A549 (cell line): ENCODE data around the gene UGT2B7. TPM values are rescaled to one million over a fixed set of nuclear protein-coding genes. Genes with fewer than 3 reads are reported as not detected.
A peak's percentile ranks its signal among the peaks of the same experiment; 100 is the strongest.

Source experiments
- ATAC-seq, 2 experiments: fragments of 200-7000 bp in 1 of 2; fragments of >200 bp in 1 of 2; cut with Nextera tagmentation in 1 of 2; cut with Tn5 transposase in 1 of 2; 3 replicates each; pipeline versions ENCODE4 v1.8.0 to v1.9.1; 2018 to 2020; ENCODE audit warnings: mild to moderate bottlenecking in 1 of 2, moderate library complexity in 1 of 2
- CTCF ChIA-PET: fragments of 300-600 bp; sonication (Branson Sonifier 250); formaldehyde crosslinking; extraction: SDS; loops from one replicate; lab custom pipeline; 2021; ENCODE audit warnings: antibody characterized with exemption, inconsistent platforms; lab: Yijun Ruan, JAX
- POLR2A ChIA-PET: fragments of 350-600 bp; formaldehyde crosslinking; extraction: SDS; loops from one replicate; lab custom pipeline; 2021; ENCODE audit warnings: antibody characterized with exemption, inconsistent platforms; lab: Yijun Ruan, JAX
- DNase-seq, 2 experiments: peaks; one replicate each; pipeline versions ENCODE4 v3.0.0 to v3.0.0-alpha.2; 2011 to 2016; ENCODE audit warnings: low read depth in 1 of 2, low spot score in 1 of 2
- FAIRE-seq: peaks from 2 replicates; lab custom pipeline; 2011; peaks lifted over from hg19 to GRCh38; lab: Jason Lieb, UNC
- H3K27ac ChIP-seq, 2 experiments: fragments of >200 bp; sonication (Bioruptor Twin); formaldehyde crosslinking; 3 replicates each; pipeline ENCODE4 v1.5.1; 2016 to 2017
- H3K4me1 ChIP-seq: fragments of >200 bp; sonication (Bioruptor Twin); formaldehyde crosslinking; 3 replicates; pipeline ENCODE4 v1.6.1; 2016
- H3K4me2 ChIP-seq: fragments of >200 bp; sonication (Bioruptor Twin); formaldehyde crosslinking; 3 replicates; pipeline ENCODE4 v1.6.1; 2016
- H3K4me3 ChIP-seq: fragments of >200 bp; sonication (Bioruptor Twin); formaldehyde crosslinking; 3 replicates; pipeline ENCODE4 v1.5.1; 2016
- H3K9me3 ChIP-seq: fragments of >200 bp; sonication (Bioruptor Twin); formaldehyde crosslinking; 3 replicates; pipeline ENCODE4 v1.6.1; 2016
- CBX2 ChIP-seq: fragments of 200-600 bp; sonication (generic); IDR thresholded peaks from 2 replicates; pipeline ENCODE4 v1.6.1; 2016; ENCODE audit warnings: low read depth, mild to moderate bottlenecking, borderline replicate concordance
- CEBPB ChIP-seq, 2 experiments: fragments of >200 bp in 1 of 2; sonication (Bioruptor Twin) in 1 of 2; formaldehyde crosslinking in 1 of 2; IDR thresholded peaks; 2 replicates each; pipeline ENCODE4 v1.6.1; 2012 to 2016
- CHD4 ChIP-seq: fragments of 200-600 bp; sonication (generic); IDR thresholded peaks from 2 replicates; pipeline ENCODE4 v1.6.1; 2016; ENCODE audit warnings: antibody characterized with exemption, mild to moderate bottlenecking, borderline replicate concordance
- EHF ChIP-seq: fragments of 250-450 bp; sonication (Bioruptor Pico); IDR thresholded peaks from 2 replicates; pipeline ENCODE4 v1.5.0; 2020; ENCODE audit warnings: mild to moderate bottlenecking
- EHMT2 ChIP-seq: fragments of 200-600 bp; sonication (generic); IDR thresholded peaks from 2 replicates; pipeline ENCODE4 v1.6.1; 2016; ENCODE audit warnings: antibody characterized with exemption, low read depth, mild to moderate bottlenecking, moderate library complexity
- ESRRA ChIP-seq: fragments of 150-350 bp; IDR thresholded peaks from 2 replicates; pipeline ENCODE4 v1.6.1; 2014; ENCODE audit warnings: mild to moderate bottlenecking, low read length, borderline replicate concordance
- FOSL2 ChIP-seq, 2 experiments: fragments of 450-650 bp in 1 of 2; fragments of >200 bp in 1 of 2; sonication (Bioruptor Twin) in 1 of 2; formaldehyde crosslinking; IDR thresholded peaks; 2 replicates each; pipeline versions ENCODE4 v1.5.0 to v1.6.1; 2016 to 2020; ENCODE audit warnings: mild to moderate bottlenecking in 1 of 2, moderate library complexity in 1 of 2
- HEYL ChIP-seq: fragments of 250-450 bp; sonication (Bioruptor Pico); IDR thresholded peaks from 2 replicates; pipeline ENCODE4 v1.8.0; 2021; ENCODE audit warnings: mild to moderate bottlenecking, moderate library complexity
- HOXB5 ChIP-seq: fragments of 250-450 bp; sonication (Bioruptor Pico); IDR thresholded peaks from 2 replicates; pipeline ENCODE4 v1.5.0; 2020; ENCODE audit warnings: mild to moderate bottlenecking, moderate library complexity
- JUNB ChIP-seq: fragments of >200 bp; sonication (Bioruptor Twin); formaldehyde crosslinking; IDR thresholded peaks from 2 replicates; pipeline ENCODE4 v1.6.1; 2016
- NPAS2 ChIP-seq: fragments of 250-450 bp; sonication (Bioruptor Pico); IDR thresholded peaks from 2 replicates; pipeline ENCODE4 v1.8.0; 2022; ENCODE audit warnings: mild to moderate bottlenecking, moderate library complexity, borderline replicate concordance
- NR3C1 ChIP-seq: fragments of >200 bp; sonication (Bioruptor Twin); formaldehyde crosslinking; IDR thresholded peaks from 3 replicates; pipeline ENCODE4 v1.6.1; 2017
- SREBF2 ChIP-seq: fragments of 450-650 bp; IDR thresholded peaks from 2 replicates; pipeline ENCODE4 v1.6.1; 2014; ENCODE audit warnings: mild to moderate bottlenecking, moderate library complexity
- TP53 ChIP-seq: fragments of 250-450 bp; sonication (Bioruptor Pico); IDR thresholded peaks from 2 replicates; pipeline ENCODE4 v1.5.0; 2021; ENCODE audit warnings: mild to moderate bottlenecking, moderate library complexity
- ZFP36 ChIP-seq: fragments of 450-650 bp; IDR thresholded peaks from 2 replicates; pipeline ENCODE4 v1.6.1; 2014; ENCODE audit warnings: borderline replicate concordance; ENCODE audit not compliant: partially characterized antibody
- ZNF302 ChIP-seq: fragments of 250-450 bp; sonication (Bioruptor Pico); IDR thresholded peaks from 2 replicates; pipeline ENCODE4 v1.9.0; 2021; ENCODE audit warnings: inconsistent platforms, mild to moderate bottlenecking, moderate library complexity
- ZSCAN20 ChIP-seq: fragments of 250-450 bp; sonication (Bioruptor Pico); IDR thresholded peaks from 2 replicates; pipeline ENCODE4 v1.8.0; 2022; ENCODE audit warnings: mild to moderate bottlenecking, moderate library complexity
- WGBS: methylation state at CpG from one replicate; pipeline ENCODE4 v1.1.6; 2017; ENCODE audit errors: missing lambda C conversion rate; 5-methylcytosine and 5-hydroxymethylcytosine counted together
- polyA plus RNA-seq, 4 experiments: library from polyadenylated mRNA; depleted of rRNA in 3 of 4; stranded (reverse); fragments of >200 nt; fragmentation: RNase III in 1 of 4; extraction: RNeasy Plus Mini Kit Qiagen cat#74134 plus additional on column Dnase treatment in 1 of 4; gene quantifications; 2 replicates in 3 of 4; 3 replicates in 1 of 4; pipeline ENCODE4 v1.2.3, GENCODE V29; 2011 to 2017
- TF ChIP-seq, protein P1 (sequence below): fragments of 150-350 bp; IDR thresholded peaks from 2 replicates; pipeline ENCODE4 v1.6.1; 2014; ENCODE audit warnings: low read depth, mild to moderate bottlenecking, low read length
- TF ChIP-seq, protein P2 (sequence below): fragments of 250-450 bp; sonication (Bioruptor Pico); IDR thresholded peaks from 2 replicates; pipeline ENCODE4 v1.5.0; 2020; ENCODE audit warnings: low read depth, mild to moderate bottlenecking, moderate library complexity
- TF ChIP-seq, protein P3 (sequence below): IDR thresholded peaks from 2 replicates; pipeline ENCODE4 v1.6.1; 2012; ENCODE audit warnings: low read depth, borderline replicate concordance
- TF ChIP-seq, protein P4 (sequence below): IDR thresholded peaks from 2 replicates; pipeline ENCODE4 v1.6.1; 2012

Gene UGT2B7
- polyA plus RNA-seq, 2 of the 4 experiments (the other 2 are of a cell fraction) = 0.22 to 0.78 TPM

DNA sequence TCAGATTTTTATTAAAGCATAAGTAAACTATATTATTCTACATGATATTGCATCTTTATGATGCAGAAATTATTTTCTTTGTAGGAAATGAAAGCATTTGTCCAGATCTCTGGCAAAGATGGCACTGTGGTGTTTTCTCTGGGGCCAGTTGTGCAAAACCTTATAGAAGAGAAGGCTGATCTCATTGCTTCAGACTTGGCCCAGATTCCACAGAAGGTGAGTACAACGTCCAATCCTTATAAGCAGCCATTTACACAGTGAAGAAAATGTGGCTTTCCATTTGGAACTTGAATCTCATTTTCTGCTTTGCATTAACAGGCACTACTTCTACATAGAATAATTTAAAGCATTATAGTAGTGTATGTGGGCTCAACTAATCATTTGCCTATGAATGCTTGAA, 6.9 kb upstream of the UGT2B7 start:
- peaks cover 1% of the 10 kb centered on the region for H3K4me1 ChIP-seq
- FAIRE-seq (no peak), ATAC-seq (no peak)
- H3K4me2 ChIP-seq = no peak overlapping the region
- H3K9me3 ChIP-seq = peaks cover 12% of the 10 kb centered on the region
- TF ChIP-seq HOXB5 (CRISPR knock-in tag) (no peak), CBX2 (no peak), CEBPB (IDR thresholded peaks at IDR 0.05) (no peak), SREBF2 (no peak), ZFP36 (no peak), ESRRA (no peak), EHF (CRISPR knock-in tag) (no peak), CHD4 (no peak), HEYL (CRISPR knock-in tag) (no peak), TP53 (CRISPR knock-in tag) (no peak), ZSCAN20 (CRISPR knock-in tag) (no peak), JUNB (no peak), NR3C1 (no peak), EHMT2 (no peak), FOSL2 (IDR thresholded peaks at IDR 0.05) (no peak), FOSL2 (CRISPR knock-in tag; IDR thresholded peaks at IDR 0.05) (no peak)
- TF ChIP-seq, protein P1, sequence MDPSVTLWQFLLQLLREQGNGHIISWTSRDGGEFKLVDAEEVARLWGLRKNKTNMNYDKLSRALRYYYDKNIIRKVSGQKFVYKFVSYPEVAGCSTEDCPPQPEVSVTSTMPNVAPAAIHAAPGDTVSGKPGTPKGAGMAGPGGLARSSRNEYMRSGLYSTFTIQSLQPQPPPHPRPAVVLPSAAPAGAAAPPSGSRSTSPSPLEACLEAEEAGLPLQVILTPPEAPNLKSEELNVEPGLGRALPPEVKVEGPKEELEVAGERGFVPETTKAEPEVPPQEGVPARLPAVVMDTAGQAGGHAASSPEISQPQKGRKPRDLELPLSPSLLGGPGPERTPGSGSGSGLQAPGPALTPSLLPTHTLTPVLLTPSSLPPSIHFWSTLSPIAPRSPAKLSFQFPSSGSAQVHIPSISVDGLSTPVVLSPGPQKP = no peak
- TF ChIP-seq, protein P2, sequence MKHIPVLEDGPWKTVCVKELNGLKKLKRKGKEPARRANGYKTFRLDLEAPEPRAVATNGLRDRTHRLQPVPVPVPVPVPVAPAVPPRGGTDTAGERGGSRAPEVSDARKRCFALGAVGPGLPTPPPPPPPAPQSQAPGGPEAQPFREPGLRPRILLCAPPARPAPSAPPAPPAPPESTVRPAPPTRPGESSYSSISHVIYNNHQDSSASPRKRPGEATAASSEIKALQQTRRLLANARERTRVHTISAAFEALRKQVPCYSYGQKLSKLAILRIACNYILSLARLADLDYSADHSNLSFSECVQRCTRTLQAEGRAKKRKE (CRISPR knock-in tag) = no peak
- TF ChIP-seq, protein P3, sequence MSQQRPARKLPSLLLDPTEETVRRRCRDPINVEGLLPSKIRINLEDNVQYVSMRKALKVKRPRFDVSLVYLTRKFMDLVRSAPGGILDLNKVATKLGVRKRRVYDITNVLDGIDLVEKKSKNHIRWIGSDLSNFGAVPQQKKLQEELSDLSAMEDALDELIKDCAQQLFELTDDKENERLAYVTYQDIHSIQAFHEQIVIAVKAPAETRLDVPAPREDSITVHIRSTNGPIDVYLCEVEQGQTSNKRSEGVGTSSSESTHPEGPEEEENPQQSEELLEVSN = no peak
- TF ChIP-seq, all 56 proteins: peak for 0
- Histone ChIP-seq H3K27ac (no peak overlapping the region), H3K4me3 (no peak overlapping the region)
- POLR2A ChIA-PET = no interaction called here
- DNase-seq = no peak
- CTCF ChIA-PET = no interaction called here
- 67% methylated on average over 1 of the region's 1 CpG for WGBS

DNA sequence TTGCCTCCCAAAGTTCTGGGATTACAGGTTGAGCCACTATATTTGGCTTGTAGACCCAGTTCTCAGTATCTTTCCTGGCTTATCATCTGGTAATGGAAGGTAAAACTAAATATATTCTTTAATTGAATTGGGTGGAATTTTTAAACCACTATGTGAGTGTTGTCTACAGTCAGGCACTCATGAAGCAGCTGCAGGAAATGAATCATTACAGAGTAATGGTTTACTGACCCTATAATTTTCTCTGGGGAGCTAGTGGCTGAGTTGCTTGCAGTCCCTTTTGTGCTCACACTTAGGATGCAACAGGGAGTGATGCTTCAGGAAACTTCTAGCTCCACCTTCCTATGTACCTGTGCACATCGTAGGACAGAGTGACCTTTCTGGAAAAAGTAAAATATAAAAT, 4.1 kb upstream of the UGT2B7 start:
- peak overlapping the region; percentile 48 to 52; a peak in 4 of 6 replicates for H3K27ac ChIP-seq
- WGBS = 97% methylated on average over 1 of the region's 1 CpG
- POLR2A ChIA-PET = no interaction called here
- H3K9me3 ChIP-seq = peaks cover 12% of the 10 kb centered on the region
- H3K4me1 ChIP-seq = peaks cover 24% of the 10 kb centered on the region
- CTCF ChIA-PET = interaction anchor here (0.6 to 0.8 kb wide), 2 partner anchors 13 to 78 kb away, joined by 3 to 5 read pairs; no protein-coding TSS in a partner anchor
- H3K4me3 ChIP-seq = no peak overlapping the region
- FAIRE-seq = no peak
- no peak for DNase-seq
- H3K4me2 ChIP-seq = no peak overlapping the region
- TF ChIP-seq HOXB5 (CRISPR knock-in tag) = no peak
- TF ChIP-seq NPAS2 = no peak
- no peak for TF ChIP-seq ZSCAN20 (CRISPR knock-in tag)
- TF ChIP-seq TP53 (CRISPR knock-in tag) = no peak
- TF ChIP-seq CBX2 = no peak
- no peak for TF ChIP-seq ZNF302
- TF ChIP-seq, protein P4, sequence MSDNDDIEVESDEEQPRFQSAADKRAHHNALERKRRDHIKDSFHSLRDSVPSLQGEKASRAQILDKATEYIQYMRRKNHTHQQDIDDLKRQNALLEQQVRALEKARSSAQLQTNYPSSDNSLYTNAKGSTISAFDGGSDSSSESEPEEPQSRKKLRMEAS = no peak
- ATAC-seq = no peak
